OCI-LY7 (cell line): ENCODE data around the gene ADAM12. TPM values are rescaled to one million over a fixed set of nuclear protein-coding genes. Genes with fewer than 3 reads are reported as not detected.

Experiments
- BruUV-seq: library from RNA; stranded (reverse); fragments of 400-500 nt; replicated peaks from 2 replicates; lab custom pipeline; 2021; lab: Mats Ljungman, UMichigan
- CTCF ChIA-PET: fragments of 300-600 bp; sonication (Branson Sonifier 250); formaldehyde crosslinking; loops from one replicate; lab custom pipeline; 2022; ENCODE audit warnings: antibody characterized with exemption; ENCODE audit not compliant: unreplicated experiment; lab: Charles Lee
- POLR2A ChIA-PET: fragments of 300-600 bp; sonication (Branson Sonifier 250); formaldehyde crosslinking; loops from one replicate; lab custom pipeline; 2022; ENCODE audit warnings: antibody characterized with exemption; lab: Charles Lee
- DNase-seq: peaks from one replicate; pipeline ENCODE4 v3.0.0-alpha.2; 2015; ENCODE audit warnings: low spot score
- H2AFZ ChIP-seq: fragments of 200-600 bp; sonication (generic), shearing (Covaris generic); 2 replicates; pipeline ENCODE4 v1.6.1; 2014; ENCODE audit warnings: mild to moderate bottlenecking, antibody characterized with exemption, low read length, moderate library complexity
- H3K27ac ChIP-seq: fragments of 200-600 bp; sonication (generic); 2 replicates; pipeline ENCODE4 v1.5.1; 2014; ENCODE audit warnings: mixed run types, low read depth, mild to moderate bottlenecking, moderate library complexity, low read length, inconsistent platforms; ENCODE audit not compliant: poor library complexity, severe bottlenecking
- H3K36me3 ChIP-seq: fragments of 200-600 bp; sonication (generic); 2 replicates; pipeline ENCODE4 v1.6.1; 2014; ENCODE audit warnings: mild to moderate bottlenecking, antibody characterized with exemption, low read length, moderate library complexity, mixed read lengths; ENCODE audit not compliant: insufficient read depth
- H3K4me1 ChIP-seq: fragments of 200-600 bp; sonication (generic); 2 replicates; pipeline ENCODE4 v1.5.1; 2014; ENCODE audit warnings: mild to moderate bottlenecking, low read length; ENCODE audit not compliant: insufficient read depth, poor library complexity, severe bottlenecking
- H3K4me2 ChIP-seq: fragments of 200-600 bp; sonication (generic); 2 replicates; pipeline ENCODE4 v1.6.1; 2014; ENCODE audit warnings: mild to moderate bottlenecking, low read length
- H3K4me3 ChIP-seq: fragments of 200-600 bp; sonication (generic); 2 replicates; pipeline ENCODE4 v1.5.1; 2014; ENCODE audit warnings: mild to moderate bottlenecking, low read depth, low read length; ENCODE audit not compliant: poor library complexity, severe bottlenecking
- H3K79me2 ChIP-seq: fragments of 200-600 bp; sonication (generic); 2 replicates; pipeline ENCODE4 v1.6.1; 2016; ENCODE audit warnings: low read depth, mild to moderate bottlenecking, low read length, moderate library complexity, mixed read lengths; ENCODE audit not compliant: insufficient read depth
- H3K9me2 ChIP-seq: fragments of 200-600 bp; sonication (generic); 2 replicates; pipeline ENCODE4 v1.6.1; 2016; ENCODE audit warnings: mild to moderate bottlenecking, low read length, mixed read lengths; ENCODE audit not compliant: insufficient read depth
- H3K9me3 ChIP-seq: fragments of 200-600 bp; sonication (generic); 2 replicates; pipeline ENCODE4 v1.6.1; 2014; ENCODE audit warnings: mild to moderate bottlenecking, mixed run types, low read length, mixed read lengths
- H4K20me1 ChIP-seq: fragments of 200-600 bp; sonication (generic); 2 replicates; pipeline ENCODE4 v1.6.1; 2014; ENCODE audit warnings: mild to moderate bottlenecking, antibody characterized with exemption, low read length, moderate library complexity, mixed read lengths; ENCODE audit not compliant: insufficient read depth
- EZH2phosphoT487 ChIP-seq: fragments of 200-600 bp; sonication (generic); IDR thresholded peaks from 2 replicates; pipeline ENCODE4 v1.6.1; 2018; ENCODE audit warnings: low read depth, borderline replicate concordance, mild to moderate bottlenecking, mixed run types, antibody characterized with exemption, low read length, moderate library complexity, mixed read lengths
- intact Hi-C: fragments of 100-400 bp; cut with micrococcal nuclease; formaldehyde crosslinking; loops from one replicate; pipeline ENCODE4 v1.10.0; 2022; ENCODE audit not compliant: unreplicated experiment
- total RNA-seq, 2 experiments: library from RNA; depleted of rRNA in 1 of 2; stranded (reverse); fragments of >200 nt in 1 of 2; shearing (Covaris generic) in 1 of 2; gene quantifications; 2 replicates each; pipeline ENCODE4 v1.2.3, GENCODE V29; 2014 to 2022
- TF ChIP-seq, protein P1 (sequence below): fragments of 200-600 bp; sonication (generic); conservative IDR thresholded peaks from 2 replicates; pipeline ENCODE4 v1.5.1; 2014; ENCODE audit warnings: mild to moderate bottlenecking, antibody characterized with exemption, low read length, moderate library complexity, mixed read lengths

ADAM12 gene
- total RNA-seq, 2 experiments from 2014 or later, result 0.06 TPM; not detected in 1

DNA sequence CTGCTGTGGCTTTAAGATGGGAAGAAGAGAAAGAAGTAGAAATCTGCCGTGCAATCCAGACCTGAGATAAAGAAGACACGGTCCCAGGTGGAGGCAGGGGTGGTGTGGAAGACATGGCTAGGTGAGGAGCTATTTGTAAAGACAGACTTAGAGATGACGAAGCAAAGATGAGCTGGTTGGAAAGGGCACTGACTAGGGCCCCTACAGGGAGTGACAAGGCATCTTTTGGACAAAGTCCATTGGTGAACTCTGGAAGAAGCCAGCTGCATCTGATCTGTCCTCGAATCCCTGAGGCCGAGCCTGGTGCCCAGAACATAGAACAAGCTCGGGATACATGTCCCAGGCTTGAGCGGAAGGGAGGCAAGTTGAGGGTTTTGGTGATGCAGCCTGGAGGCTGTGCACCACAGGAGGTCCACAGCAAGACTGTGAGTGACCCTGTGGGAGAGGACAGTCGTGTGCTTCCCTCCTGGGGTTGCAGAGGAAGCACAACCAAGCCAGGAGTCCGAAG, 191.2 kb downstream of the ADAM12 start:
- no peak overlapping the region for H3K4me3 ChIP-seq
- no TSS peak for BruUV-seq
- no peak for DNase-seq
- TF ChIP-seq EZH2phosphoT487, result no peak
- TF ChIP-seq, protein P1, sequence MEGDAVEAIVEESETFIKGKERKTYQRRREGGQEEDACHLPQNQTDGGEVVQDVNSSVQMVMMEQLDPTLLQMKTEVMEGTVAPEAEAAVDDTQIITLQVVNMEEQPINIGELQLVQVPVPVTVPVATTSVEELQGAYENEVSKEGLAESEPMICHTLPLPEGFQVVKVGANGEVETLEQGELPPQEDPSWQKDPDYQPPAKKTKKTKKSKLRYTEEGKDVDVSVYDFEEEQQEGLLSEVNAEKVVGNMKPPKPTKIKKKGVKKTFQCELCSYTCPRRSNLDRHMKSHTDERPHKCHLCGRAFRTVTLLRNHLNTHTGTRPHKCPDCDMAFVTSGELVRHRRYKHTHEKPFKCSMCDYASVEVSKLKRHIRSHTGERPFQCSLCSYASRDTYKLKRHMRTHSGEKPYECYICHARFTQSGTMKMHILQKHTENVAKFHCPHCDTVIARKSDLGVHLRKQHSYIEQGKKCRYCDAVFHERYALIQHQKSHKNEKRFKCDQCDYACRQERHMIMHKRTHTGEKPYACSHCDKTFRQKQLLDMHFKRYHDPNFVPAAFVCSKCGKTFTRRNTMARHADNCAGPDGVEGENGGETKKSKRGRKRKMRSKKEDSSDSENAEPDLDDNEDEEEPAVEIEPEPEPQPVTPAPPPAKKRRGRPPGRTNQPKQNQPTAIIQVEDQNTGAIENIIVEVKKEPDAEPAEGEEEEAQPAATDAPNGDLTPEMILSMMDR, result no peak
- H3K4me2 ChIP-seq, result no peak overlapping the region
- H3K27ac ChIP-seq, result no peak overlapping the region
- H3K9me3 ChIP-seq, result no peaks in the 10 kb centered on the region
- CTCF ChIA-PET, result no interaction called here
- H2AFZ ChIP-seq, result no peak overlapping the region
- no peaks in the 10 kb centered on the region for H4K20me1 ChIP-seq
- POLR2A ChIA-PET, result no interaction called here
- no peaks in the 10 kb centered on the region for H3K79me2 ChIP-seq
- intact Hi-C loops, result no loop called here
- H3K36me3 ChIP-seq, result no peaks in the 10 kb centered on the region
- H3K4me1 ChIP-seq, result no peaks in the 10 kb centered on the region
- H3K9me2 ChIP-seq, result no peaks in the 10 kb centered on the region

DNA sequence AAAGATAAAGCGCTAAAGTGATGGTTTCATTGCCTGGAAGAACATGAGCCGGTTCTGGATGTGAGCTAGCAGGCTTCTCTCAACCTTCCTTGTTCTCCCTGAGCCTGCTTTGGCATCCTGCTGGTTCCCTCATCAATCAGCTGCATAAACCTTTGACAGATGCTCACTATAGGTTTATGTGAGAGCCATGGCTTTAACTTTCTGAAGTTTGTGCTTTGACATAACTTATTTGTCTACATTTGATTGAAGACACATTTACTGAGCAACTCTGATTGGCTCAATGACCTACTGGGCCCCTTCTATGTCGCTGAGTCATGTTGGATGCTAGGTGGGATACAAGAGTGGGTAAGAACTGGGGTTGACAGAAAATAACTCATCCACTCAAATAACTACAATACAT, 192.0 kb downstream of the ADAM12 start:
- no peak overlapping the region for H2AFZ ChIP-seq
- no peaks in the 10 kb centered on the region for H4K20me1 ChIP-seq
- TF ChIP-seq, protein P1, result no peak
- TF ChIP-seq EZH2phosphoT487, result no peak
- H3K9me3 ChIP-seq, result no peaks in the 10 kb centered on the region
- no TSS peak for BruUV-seq
- H3K27ac ChIP-seq, result no peak overlapping the region
- H3K9me2 ChIP-seq, result no peaks in the 10 kb centered on the region
- no peaks in the 10 kb centered on the region for H3K36me3 ChIP-seq
- H3K4me2 ChIP-seq, result no peak overlapping the region
- DNase-seq, result no peak
- POLR2A ChIA-PET, result no interaction called here
- intact Hi-C loops, result no loop called here
- H3K4me3 ChIP-seq, result no peak overlapping the region
- no peaks in the 10 kb centered on the region for H3K4me1 ChIP-seq
- CTCF ChIA-PET, result no interaction called here
- H3K79me2 ChIP-seq, result no peaks in the 10 kb centered on the region

DNA sequence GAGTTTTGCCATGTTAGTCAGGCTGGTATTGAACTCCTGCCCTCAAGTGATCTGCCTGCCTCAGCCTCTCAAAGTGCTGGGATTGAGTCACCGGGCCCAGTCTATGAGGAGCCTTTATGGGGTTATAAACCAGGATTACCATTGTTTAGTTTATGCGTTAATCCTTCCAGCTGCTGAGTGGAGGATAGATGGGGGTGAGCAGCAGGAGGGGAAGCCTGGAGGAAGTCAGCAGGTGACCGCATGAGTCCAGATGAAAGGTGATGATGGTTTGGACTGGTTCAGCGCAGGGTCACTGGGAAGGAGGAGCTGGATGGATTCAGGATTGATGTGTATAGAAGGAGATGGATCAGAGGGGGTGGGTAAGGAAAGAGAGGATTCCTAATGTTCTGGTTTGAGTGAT, 197.1 kb downstream of the ADAM12 start:
- H3K4me3 ChIP-seq, result no peak overlapping the region
- no peak overlapping the region for H2AFZ ChIP-seq
- H3K27ac ChIP-seq, result no peak overlapping the region
- POLR2A ChIA-PET, result no interaction called here
- intact Hi-C loops, result no loop called here
- no peaks in the 10 kb centered on the region for H4K20me1 ChIP-seq
- TF ChIP-seq, protein P1, result no peak
- TF ChIP-seq EZH2phosphoT487, result no peak
- CTCF ChIA-PET, result no interaction called here
- H3K36me3 ChIP-seq, result no peaks in the 10 kb centered on the region
- H3K4me1 ChIP-seq, result no peaks in the 10 kb centered on the region
- DNase-seq, result no peak
- no peaks in the 10 kb centered on the region for H3K9me2 ChIP-seq
- no peak overlapping the region for H3K4me2 ChIP-seq
- no TSS peak for BruUV-seq
- H3K9me3 ChIP-seq, result no peaks in the 10 kb centered on the region
- no peaks in the 10 kb centered on the region for H3K79me2 ChIP-seq
